AG20443 (cell line): ENCODE results near the gene C16orf96.

Source experiments
- DNase-seq: peaks from one replicate; pipeline ENCODE4 v3.0.0; 2012; ENCODE audit warnings: low spot score, mixed read lengths

Gene C16orf96

DNA sequence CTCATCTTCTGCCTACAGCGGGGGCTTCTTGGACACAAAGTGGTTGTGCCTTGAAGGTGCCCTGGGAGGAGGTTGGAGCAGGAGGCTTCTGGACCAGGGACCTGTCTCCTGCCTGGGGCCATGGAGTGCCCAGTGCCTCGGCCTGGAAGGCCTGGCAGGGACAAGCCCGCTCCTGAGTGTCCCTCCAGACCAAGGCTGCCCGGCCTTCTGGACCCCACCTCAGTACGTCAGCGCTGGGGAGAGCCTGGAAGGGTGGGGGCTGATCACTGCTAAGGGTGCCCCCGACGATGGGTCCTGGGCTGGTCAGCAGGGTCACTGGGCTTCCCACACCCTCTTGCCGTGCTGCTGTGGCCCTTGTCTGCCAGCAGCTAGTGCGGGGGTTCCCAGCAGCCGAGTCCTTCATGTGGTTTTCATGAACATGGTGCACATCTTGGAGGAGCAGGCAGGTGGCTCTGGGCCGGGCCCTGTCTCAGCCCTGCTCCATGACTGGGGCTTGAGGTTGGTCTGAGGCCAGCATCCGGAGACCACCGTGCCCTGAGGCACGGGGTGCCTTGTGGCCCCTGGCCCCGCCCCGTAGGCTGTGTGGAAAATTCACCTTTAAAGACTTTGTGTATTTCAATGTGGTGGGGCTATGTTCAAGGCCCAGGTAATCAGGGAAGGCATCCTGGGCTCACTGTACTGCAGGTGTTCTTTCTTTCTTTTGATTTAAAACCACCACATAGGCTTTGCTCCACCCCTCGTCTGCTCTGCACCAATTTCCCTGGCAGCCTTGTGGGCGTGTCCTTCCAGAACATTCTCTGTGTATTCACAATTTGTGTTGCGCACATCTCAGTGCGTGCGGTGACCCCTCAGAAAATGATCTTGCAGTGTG is 90.9 kb downstream of the C16orf96 start:
- no peak for DNase-seq

DNA sequence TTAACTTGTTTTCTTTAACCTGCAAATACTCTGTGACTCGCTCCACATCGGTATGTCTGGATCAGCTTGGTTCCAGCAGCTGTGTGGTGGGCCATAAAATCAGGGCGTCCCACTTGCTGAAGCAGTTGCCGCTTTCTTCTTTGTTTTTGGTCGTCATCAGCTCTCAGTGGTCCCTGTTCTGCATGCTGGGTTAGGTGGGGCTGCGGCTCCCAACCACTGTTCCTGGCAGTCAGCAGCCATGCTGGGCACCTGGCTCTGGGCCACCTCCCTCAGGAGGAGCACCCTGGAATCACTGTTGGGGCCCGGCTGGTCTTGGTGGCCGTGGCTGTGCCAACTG is 91.5 kb downstream of the C16orf96 start:
- DNase-seq, result no peak

DNA sequence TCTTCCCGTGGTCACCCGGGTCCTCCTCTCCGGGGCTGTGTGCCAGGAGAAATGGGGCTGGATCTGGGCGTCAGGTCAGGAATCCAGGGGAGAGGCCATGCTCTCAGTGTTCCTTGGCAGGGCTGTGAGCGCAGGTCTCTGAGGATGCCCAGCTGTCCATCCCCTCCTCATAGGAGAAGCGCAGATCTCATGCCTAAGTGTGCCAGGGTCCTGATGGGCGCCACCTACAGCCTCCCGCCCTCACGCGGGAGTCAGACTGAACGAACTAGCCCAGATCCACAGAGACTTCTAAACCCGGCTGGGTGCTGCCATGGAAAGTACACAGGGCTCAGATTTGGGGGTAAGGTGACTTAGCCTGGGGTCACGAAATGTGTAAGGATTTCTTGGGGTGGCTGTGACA is 92.8 kb downstream of the C16orf96 start:
- DNase-seq, result no peak

DNA sequence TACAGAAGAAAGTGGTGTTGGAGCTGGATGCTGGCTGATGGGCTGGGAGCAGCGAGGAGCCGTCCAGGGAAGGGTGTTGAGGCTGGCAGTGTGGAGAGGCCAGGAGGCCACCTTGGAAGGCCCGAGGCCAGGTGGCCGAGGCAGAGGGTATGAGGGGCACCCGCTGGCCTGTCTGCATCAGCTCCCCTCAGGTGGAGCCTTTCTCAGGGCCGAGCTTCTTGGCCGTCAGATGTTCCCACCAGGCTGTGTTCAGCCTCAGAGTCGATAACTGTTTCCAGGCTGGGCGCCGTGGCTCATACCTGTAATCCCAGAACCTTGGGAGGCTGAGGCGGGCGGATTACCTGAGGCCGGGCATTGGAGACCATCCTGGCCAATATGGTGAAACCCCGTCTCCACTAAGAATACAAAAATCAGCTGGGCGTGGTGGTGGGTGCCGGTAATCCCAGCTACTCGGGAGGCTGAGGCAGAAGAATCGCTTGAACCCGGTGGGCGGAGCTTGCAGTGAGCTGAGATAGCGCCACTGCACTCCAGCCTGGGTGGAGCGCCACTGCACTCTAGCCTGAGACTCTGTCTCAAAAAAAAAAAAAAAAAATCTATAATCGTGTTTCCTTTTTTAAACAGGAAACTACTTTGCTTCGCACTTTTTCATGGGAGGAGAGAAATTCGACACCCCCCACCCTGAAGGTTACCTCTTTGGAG is 93.8 kb downstream of the C16orf96 start:
- no peak for DNase-seq
